HG03457 (cell line): ENCODE results near the gene SLC25A21.
A peak's percentile ranks its signal among the peaks of the same experiment; 100 is the strongest.

Source experiments
- ATAC-seq: cut with Tn5 transposase; IDR thresholded peaks from one replicate; pipeline ENCODE4 v1.9.1; 2021; ENCODE audit warnings: moderate number of reproducible peaks; ENCODE audit not compliant: unreplicated experiment

SLC25A21 gene

GRCh38 chr14:36675581-36675980 is 496.8 kb downstream of the SLC25A21 start:
- no peak for ATAC-seq

DNA sequence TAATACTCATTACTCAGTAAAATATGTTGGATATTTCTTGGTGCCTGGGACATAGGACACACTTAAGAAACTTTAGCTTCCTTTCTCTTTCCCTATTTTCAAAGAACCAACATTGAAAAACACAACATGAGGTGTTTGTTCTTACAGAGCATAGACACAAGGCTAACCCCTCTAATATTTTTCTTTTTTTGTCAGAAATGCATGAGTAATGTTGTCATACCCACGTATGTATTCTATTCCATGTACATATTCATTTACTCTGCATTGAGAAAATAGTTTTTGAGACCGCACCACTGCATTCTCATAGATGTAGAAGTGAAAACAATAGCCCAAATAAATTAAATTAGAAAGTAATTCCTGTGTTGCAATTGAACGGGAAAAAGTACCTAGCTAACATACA is 497.7 kb downstream of the SLC25A21 start:
- ATAC-seq: no peak

GRCh38 chr14:36672095-36672494 is 500.3 kb downstream of the SLC25A21 start:
- no peak for ATAC-seq

- no peak for ATAC-seq
Observed at GRCh38 chr14:36671149-36671548, 501.3 kb downstream of the SLC25A21 start.

GRCh38 chr14:36667679-36668078 is 504.7 kb downstream of the SLC25A21 start:
- ATAC-seq: no peak

DNA sequence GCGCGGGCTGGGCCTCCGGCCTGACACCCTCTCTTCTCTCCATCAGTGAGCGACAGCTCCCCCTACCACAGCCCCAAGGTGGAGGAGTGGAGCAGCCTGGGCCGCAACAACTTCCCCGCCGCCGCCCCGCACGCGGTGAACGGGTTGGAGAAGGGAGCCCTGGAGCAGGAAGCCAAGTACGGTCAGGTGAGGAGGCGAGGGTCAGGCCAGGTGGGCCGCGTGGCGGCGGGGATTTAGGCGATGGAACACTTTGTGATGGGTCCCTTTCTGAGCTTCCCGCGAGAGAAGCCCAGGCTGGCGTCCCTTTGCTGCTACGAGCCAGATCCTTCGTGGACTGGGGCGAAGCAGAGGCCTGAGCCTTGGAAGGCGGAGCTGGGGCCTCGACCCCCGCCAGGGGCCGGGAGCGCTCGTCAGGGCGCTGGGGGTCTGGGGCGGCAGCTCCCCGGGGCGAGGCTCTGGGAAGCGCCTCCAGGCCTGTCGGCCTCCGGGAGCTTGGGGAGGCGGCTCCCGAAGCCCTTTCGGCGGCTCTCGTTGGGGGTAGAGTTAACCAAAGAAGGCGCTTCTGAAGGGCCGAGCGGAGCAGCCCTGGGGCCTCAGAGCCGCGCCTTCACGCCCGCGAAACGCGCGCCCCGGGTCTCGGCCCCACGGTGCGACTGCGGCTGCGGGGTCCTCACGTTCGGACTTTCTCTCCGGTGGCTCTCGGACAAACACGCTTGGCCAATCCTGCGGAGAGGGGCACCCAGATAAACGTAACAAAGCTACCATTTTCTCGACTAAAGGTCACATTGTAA is 505.8 kb downstream of the SLC25A21 start:
- ATAC-seq: no peak

DNA sequence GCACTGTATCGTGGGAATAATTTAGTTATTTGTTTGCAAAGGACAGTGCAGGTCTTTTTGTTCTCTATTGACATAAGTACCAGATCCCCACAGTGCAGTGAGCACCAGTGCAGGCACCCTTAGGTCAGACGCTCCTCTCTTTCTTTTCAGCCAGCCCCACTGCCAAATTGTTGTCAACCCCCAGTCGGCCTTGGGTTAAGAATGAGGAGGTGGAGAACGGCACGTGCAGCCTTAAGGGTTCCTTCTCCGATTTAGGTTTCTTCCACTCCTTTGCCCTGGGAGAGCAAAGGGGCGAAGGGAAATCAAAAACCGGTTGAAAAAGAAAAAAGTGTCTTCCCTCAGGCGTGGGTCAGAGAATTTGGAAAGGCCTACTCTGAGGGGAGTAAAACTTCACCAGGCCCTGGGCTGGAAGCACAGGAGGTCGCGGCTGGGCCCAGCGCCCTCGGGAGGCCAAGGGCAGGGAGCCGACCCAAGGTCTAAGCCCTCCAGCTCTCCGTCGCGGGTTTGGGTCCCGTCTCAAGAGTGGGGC is 506.5 kb downstream of the SLC25A21 start:
- ATAC-seq: no peak

DNA sequence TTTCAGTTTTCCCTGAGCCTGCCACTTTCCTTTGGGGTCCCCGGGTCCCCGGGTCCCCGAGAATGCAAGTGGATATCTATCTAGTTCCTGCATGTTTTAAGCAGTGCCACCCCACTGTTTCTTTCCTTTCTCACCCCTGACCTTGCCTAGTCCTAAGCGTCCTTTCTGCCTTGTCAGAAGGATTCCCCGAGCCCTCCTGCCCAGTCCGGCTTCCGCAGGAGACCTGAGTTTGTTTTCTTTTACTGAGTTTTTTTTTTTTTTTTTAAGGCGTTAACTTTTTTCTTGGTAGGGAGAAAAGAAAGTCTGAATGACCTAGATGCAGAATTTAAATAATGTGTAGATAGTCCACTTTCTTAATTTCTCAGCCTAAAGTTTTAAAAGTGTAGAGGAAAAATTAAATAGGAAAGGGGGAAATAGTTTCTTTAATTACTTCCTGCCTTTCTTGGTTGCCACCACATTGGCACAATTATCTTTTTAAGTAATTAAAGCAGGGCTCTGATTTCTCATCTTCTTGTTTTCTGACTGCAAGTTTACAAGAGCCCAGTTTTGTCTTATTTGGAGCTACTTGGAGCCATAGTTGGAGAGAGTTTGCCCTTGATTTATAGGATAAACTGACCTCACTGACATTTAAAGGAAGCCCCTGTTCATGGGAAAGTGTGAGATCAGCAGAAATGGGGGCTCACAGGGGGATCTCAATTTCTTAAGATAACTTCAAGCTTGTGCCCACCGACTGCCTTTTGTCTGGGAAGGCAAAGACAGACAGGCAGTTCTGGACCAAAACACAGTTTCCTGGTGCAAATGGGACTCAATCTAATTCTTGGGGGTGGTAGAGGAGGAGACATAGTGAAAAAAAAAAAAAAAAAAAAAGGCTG is 507.8 kb downstream of the SLC25A21 start:
- ATAC-seq: no peak

DNA sequence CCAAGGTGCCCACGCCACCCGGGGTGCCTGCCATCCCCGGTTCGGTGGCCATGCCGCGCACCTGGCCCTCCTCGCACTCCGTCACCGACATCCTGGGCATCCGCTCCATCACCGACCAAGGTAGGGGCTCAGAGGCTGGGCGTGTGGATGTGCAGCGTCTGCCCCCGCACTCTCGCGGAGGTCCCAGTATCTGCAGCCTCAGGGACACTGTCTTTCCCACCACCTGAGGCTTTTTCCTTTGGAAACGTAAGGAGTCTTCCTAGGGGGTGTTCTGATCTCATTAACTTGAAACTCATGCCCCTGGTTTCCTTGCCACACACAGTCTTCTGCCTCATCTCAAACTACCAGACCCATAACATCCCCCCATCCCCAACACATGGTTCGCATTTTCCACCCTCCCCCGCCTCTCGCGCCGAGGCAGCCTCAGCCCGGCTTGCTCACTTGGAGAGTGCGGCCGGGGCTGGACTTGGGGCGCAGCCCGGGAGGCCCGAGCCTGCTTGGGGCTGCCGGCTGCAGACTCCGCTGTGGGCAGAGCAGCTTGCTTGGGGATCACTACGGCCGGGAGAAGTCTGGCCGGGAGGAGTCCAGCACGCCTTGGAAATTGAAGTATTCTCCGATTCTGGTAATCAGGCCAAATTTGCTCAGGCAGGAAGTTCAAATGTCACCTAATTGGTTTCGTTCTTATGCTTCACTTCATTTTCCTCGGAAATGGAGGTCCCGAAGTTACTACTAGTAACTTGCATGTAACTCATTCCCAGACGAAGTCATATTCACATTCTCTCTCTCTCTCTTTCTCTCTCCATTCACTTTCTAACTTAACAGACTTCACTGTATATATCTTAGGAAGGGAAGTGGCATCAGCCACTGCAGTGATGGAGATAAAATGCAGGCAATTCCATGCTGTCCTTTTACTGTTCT is 508.7 kb downstream of the SLC25A21 start:
- no peak for ATAC-seq

GRCh38 chr14:36662543-36663403 is 509.6 kb downstream of the SLC25A21 start:
- ATAC-seq: no peak

DNA sequence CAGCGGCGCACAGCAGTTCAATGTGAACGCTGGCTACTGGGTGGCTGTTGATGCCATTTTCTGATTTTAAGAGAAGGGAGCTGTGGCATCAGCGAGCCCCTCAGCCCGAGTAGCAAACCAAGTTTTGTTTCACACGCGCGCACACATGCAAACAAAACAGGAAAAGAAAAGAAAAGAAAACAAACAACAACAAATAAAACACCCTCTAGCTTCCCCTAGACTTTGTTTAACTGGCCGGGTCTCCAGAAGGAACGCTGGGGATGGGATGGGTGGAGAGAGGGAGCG is 510.2 kb downstream of the SLC25A21 start:
- ATAC-seq: no peak

GRCh38 chr14:36661506-36662257 is 510.7 kb downstream of the SLC25A21 start, which contains the start of gene PAX9:
PAX9 (plus strand) TSS chr14:36661860; CDS start chr14:36662090, 230 bp downstream.
- peak; percentile 67 for ATAC-seq

DNA sequence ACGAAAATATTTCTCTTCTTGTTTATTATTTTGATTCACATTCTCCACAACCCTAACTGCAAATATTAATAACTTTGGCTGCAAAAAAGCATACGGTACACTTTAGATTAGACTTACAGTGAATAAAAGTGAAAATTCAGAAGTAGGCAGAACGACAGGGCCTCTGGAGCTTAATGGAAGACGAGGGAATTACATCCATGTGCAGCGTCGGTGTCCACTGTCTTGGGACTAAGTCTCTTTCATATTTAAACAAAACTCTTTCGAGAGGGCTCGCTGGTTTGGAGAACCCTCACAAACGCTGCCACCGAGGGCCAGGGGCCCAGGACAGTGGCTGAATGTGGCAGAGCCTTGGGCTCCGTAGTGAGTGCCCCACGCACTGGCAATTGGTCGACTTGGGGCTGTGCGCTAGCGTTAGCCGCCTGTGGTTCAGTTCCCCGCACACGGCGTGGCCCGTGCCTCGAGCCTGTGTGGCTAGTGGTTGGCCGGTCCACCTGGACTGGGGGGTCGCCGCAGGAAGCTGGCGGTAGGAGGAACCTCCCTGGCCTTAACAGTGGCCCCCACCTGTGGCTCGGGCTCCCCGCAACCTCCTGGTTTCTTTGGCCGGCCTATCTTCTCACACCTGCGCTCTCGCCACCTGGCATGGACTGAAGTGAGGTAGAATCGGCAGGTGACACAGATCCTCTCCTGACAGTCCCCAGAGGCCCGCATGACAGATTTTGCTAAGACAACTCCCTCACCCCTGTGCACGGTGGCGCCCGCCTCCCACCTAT is 511.5 kb downstream of the SLC25A21 start:
- ATAC-seq: no peak

- no peak for ATAC-seq
Observed at GRCh38 chr14:36659822-36660735, 512.3 kb downstream of the SLC25A21 start.

- no peak for ATAC-seq
Observed at GRCh38 chr14:36659010-36659821, 513.2 kb downstream of the SLC25A21 start.
